Measurements from ENCODE around the gene KLC1. TPM values are rescaled to one million over a fixed set of nuclear protein-coding genes. Genes with fewer than 3 reads are reported as not detected.

The KLC1 gene
- total RNA-seq, 1 donor = 237 TPM

- no peak for TF ChIP-seq CTCF (IDR thresholded peaks at IDR 0.05; ENCODE audit: insufficient read depth, low read depth, low read length)
- H3K4me3 ChIP-seq (ENCODE audit: low read depth, low read length) = peak overlapping the region; percentile 73
- DNase-seq (ENCODE audit: low read depth) = no peak
These were observed 87.9 kb downstream of the KLC1 start for GRCh38 chr14:103716899-103717411.

- peak; percentile 55 for DNase-seq (ENCODE audit: low read depth)
- no peak overlapping the region for H3K4me3 ChIP-seq (ENCODE audit: low read depth, low read length)
- no peak for TF ChIP-seq CTCF (IDR thresholded peaks at IDR 0.05; ENCODE audit: insufficient read depth, low read depth, low read length)
These were observed 89.6 kb downstream of the KLC1 start for GRCh38 chr14:103718572-103718971.

GRCh38 chr14:103719751-103720150 is 90.7 kb downstream of the KLC1 start:
- no peak overlapping the region for H3K4me3 ChIP-seq (ENCODE audit: low read depth, low read length)
- no peak for TF ChIP-seq CTCF (IDR thresholded peaks at IDR 0.05; ENCODE audit: insufficient read depth, low read depth, low read length)
- no peak for DNase-seq (ENCODE audit: low read depth)

- DNase-seq (ENCODE audit: low read depth) = no peak
- no peak overlapping the region for H3K4me3 ChIP-seq (ENCODE audit: low read depth, low read length)
These were observed 92.5 kb downstream of the KLC1 start for GRCh38 chr14:103721334-103722120.

GRCh38 chr14:103723748-103724081 is 94.7 kb downstream of the KLC1 start:
- DNase-seq (ENCODE audit: low read depth) = no peak
- no peak overlapping the region for H3K4me3 ChIP-seq (ENCODE audit: low read depth, low read length)
- TF ChIP-seq CTCF (IDR thresholded peaks at IDR 0.05; ENCODE audit: insufficient read depth, low read depth, low read length) = no peak

More at GRCh38 chr14:103721334-103722120, 92.5 kb downstream of the KLC1 start:
- TF ChIP-seq CTCF (IDR thresholded peaks at IDR 0.05; ENCODE audit: insufficient read depth, low read depth, low read length) = no peak

GRCh38 chr14:103724116-103724515 is 95.1 kb downstream of the KLC1 start:
- DNase-seq (ENCODE audit: low read depth) = peak; percentile 74
- no peak overlapping the region for H3K4me3 ChIP-seq (ENCODE audit: low read depth, low read length)
- TF ChIP-seq CTCF (IDR thresholded peaks at IDR 0.05; ENCODE audit: insufficient read depth, low read depth, low read length) = no peak
